H1 (cell line): ENCODE measurements around the gene GPHA2. TPM values are rescaled to one million over a fixed set of nuclear protein-coding genes. Genes with fewer than 3 reads are reported as not detected.

Experiments used
- KDM4A ChIP-seq: IDR thresholded peaks from one replicate; pipeline ENCODE4 v1.7.1; 2012; ENCODE audit warnings: low read depth, mild to moderate bottlenecking, moderate library complexity, low read length, inconsistent platforms; ENCODE audit not compliant: severe bottlenecking
- polyA plus RNA-seq, 7 experiments: library from polyadenylated mRNA; depleted of rRNA in 3 of 7; stranded (reverse) in 5 of 7; unstranded in 2 of 7; fragments of >200 nt in 5 of 7; fragments of 200-250 nt in 2 of 7; gene quantifications; 1 replicate in 5 of 7; 2 replicates in 1 of 7; 4 replicates in 1 of 7; pipeline versions ENCODE4 v1.2.1 to v1.2.3, GENCODE V29; 2011 to 2013; ENCODE audit warnings: missing spikeins in 2 of 7, mixed read lengths in 2 of 7
- total RNA-seq: library from RNA; stranded (reverse); fragmentation: NEBNext Ultra II Directional; extraction: Animal tissue kit (Norgen Biotek cat#: 25700); gene quantifications from 2 replicates; pipeline ENCODE4 v1.2.1, GENCODE V29; 2021

GPHA2 gene
- total and polyA plus RNA-seq, 2 of the 8 experiments (the other 6 are each of a cell fraction or from before 2014, with no cell fraction given): 0.97 to 4.4 TPM

DNA sequence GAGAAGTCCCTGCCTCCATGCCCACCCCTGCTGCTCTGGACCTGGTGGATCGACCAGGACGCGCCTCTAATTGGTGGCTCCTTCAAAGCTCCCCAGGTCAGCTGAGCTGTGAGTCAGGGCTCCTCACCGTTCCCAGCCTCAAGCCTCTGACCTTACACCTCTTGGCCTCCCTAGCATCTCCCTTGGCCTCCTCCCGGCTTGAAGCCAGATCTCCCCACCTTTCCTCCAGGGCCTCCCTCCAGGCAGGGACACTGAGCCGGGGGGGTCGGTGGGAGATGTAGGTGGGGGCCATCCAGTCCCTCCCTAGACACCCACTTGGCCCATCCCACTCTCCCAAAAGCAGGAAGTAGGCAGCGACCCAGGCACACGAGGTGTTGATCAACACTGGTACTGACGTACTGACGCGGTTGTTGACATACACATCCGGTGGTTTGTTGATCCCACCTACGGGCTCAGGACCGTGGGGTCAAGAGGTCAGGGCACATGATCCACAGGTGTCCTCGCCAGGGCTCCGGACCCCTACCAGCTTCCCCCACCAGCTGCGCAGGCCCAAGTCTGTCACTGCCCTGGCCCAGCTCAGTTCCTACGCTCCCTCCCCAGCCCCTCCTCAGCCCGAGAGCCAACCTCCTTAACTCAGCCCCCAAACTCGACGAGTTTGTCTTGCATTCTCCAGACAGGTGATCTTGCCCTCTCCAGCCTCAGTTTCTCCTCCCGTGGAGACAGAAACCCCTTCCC lies 19.5 kb downstream of the GPHA2 start (continued):
- peak; percentile 30 for TF ChIP-seq KDM4A
